ENCODE measurements around the gene VPS37D. TPM values are rescaled to one million over a fixed set of nuclear protein-coding genes. Genes with fewer than 3 reads are reported as not detected.

Gene VPS37D
- total and polyA plus RNA-seq, 7 donors: 0.18 to 1.1 (median 0.67) TPM

DNA sequence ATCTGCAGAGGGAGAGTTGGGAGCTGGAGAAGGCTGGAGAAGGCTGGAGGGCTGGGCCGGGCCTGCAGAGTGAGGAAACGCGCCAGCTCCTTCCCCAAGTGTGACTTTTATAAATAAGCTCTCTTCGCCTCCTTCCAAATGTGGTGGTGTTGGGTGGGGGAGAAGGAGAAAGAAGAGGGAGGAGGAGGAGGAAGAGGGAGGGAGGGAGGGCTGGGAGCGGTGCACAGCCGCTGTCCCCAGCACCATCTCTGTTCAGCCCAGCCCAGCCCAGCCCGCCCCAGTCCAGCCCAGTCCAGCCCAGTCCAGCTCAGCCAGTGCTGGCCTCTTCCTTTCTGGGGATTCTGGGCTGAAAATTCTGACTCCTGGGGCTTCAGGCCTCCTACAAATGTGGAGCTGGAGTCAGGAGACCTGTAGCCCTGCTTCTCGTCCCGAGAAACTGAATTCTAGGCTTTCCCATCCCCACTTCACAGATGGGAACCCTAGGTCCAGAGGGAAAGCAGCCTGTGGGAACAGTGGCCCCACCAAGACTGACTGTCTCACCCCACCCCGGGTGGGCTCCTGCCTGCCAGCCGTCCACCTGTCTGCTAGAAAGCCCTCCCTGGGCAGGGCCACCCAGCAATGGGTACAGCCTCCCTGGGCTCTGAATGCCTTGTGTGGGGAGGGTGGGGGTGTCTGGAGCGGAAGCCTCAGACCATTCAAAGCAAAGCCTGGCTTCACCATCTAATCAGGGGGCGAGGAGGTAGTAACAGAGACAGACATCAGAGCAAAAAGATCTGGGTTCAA lies 49.6 kb downstream of the VPS37D start:
- WGBS, 3 donors: 77 to 81% (median 79%) methylated on average over 13 of the region's 13 CpGs
- intact Hi-C loops (cut with DNase I): loop anchor here in 1 of 2 donors (5.0 kb wide), 1 partner anchor 35 kb away; the partner anchor contains the start of genes BUD23 and DNAJC30
- Histone ChIP-seq H3K4me3 (no peak overlapping the region), H3K9me3 (no peaks in the 10 kb centered on the region), H3K27me3 (ENCODE audit: insufficient read depth in 3 of 3, low read length in 2 of 3) (no peaks in the 10 kb centered on the region), H3K27ac (no peak overlapping the region), H3K36me3 (ENCODE audit: insufficient read depth in 1 of 2, low read depth in 1 of 2) (no peaks in the 10 kb centered on the region), H3K4me1 (peaks cover 17% of the 10 kb centered on the region)
- no peak for DNase-seq
- ATAC-seq: no peak
- TF ChIP-seq, protein P1, sequence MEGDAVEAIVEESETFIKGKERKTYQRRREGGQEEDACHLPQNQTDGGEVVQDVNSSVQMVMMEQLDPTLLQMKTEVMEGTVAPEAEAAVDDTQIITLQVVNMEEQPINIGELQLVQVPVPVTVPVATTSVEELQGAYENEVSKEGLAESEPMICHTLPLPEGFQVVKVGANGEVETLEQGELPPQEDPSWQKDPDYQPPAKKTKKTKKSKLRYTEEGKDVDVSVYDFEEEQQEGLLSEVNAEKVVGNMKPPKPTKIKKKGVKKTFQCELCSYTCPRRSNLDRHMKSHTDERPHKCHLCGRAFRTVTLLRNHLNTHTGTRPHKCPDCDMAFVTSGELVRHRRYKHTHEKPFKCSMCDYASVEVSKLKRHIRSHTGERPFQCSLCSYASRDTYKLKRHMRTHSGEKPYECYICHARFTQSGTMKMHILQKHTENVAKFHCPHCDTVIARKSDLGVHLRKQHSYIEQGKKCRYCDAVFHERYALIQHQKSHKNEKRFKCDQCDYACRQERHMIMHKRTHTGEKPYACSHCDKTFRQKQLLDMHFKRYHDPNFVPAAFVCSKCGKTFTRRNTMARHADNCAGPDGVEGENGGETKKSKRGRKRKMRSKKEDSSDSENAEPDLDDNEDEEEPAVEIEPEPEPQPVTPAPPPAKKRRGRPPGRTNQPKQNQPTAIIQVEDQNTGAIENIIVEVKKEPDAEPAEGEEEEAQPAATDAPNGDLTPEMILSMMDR (IDR thresholded peaks at IDR 0.05): no peak

DNA sequence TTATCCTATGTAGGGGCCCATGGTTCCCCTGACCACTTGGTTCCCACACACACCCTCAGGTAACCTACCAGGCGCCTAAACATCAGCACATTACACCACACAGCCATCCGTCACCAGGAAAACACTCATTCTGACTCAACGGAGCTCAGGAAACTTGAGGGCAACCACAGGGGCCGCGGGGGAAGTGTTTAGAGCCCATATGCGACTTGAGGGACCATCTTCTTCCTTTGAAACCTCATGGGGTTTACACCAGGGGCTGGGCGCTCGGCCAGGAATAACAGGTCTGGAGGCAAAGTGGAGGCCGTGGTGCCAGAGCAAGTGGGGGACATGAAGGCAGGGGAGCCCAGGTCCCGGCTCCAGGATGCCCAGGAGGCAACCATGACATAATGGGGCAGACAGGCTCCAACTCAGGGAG lies 50.4 kb downstream of the VPS37D start:
- TF ChIP-seq, protein P1 (IDR thresholded peaks at IDR 0.05): no peak
- DNase-seq (no peak), ATAC-seq (no peak)
- no peaks in the 10 kb centered on the region for H3K27me3 ChIP-seq (ENCODE audit: insufficient read depth in 3 of 3, low read length in 2 of 3)
- WGBS, 3 donors: 67 to 77% (median 75%) methylated on average over 10 of the region's 10 CpGs
- H3K4me1 ChIP-seq: peaks cover 17% of the 10 kb centered on the region
- intact Hi-C loops (cut with DNase I): loop anchor here in 1 of 2 donors (5.0 kb wide), 1 partner anchor 36 kb away; the partner anchor contains the start of genes BUD23 and DNAJC30
- H3K9me3 ChIP-seq: no peaks in the 10 kb centered on the region
- no peak overlapping the region for H3K27ac ChIP-seq
- H3K36me3 ChIP-seq (ENCODE audit: insufficient read depth in 1 of 2, low read depth in 1 of 2): no peaks in the 10 kb centered on the region
- H3K4me3 ChIP-seq: peak overlapping the region; percentile 94

DNA sequence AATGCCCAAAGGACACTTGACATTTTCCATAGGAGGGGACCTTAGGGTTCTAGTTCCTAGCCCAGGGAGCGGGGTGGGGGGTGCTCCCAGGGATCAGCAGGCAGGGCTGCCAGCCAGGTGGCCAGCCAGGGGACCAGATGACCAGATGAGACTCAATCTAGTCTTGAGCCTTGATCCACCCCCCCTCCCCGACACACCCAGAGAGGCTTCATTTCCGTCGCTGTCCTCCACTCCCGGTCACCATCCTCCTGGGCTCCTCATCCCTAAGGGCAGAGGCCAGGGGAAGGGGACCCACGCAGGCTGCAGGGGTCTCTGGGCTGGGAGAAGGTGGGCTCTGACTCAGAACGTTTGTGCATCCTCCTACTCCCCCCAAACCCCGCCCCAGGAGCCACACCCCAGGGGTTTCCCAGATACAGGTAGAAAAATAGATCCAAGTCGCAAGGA lies 50.8 kb downstream of the VPS37D start:
- H3K27ac ChIP-seq: no peak overlapping the region
- no peak for DNase-seq
- peaks cover 17% of the 10 kb centered on the region for H3K4me1 ChIP-seq
- no peaks in the 10 kb centered on the region for H3K36me3 ChIP-seq (ENCODE audit: insufficient read depth in 1 of 2, low read depth in 1 of 2)
- peak overlapping the region; percentile 94 for H3K4me3 ChIP-seq
- no peaks in the 10 kb centered on the region for H3K27me3 ChIP-seq (ENCODE audit: insufficient read depth in 3 of 3, low read length in 2 of 3)
- intact Hi-C loops (cut with DNase I): loop anchor here in 1 of 2 donors (5.0 kb wide), 1 partner anchor 36 kb away; the partner anchor contains the start of genes BUD23 and DNAJC30
- WGBS, 3 donors: 44 to 55% (median 48%) methylated on average over 9 of the region's 9 CpGs
- TF ChIP-seq, protein P1 (IDR thresholded peaks at IDR 0.05): no peak
- ATAC-seq: no peak
- no peaks in the 10 kb centered on the region for H3K9me3 ChIP-seq

DNA sequence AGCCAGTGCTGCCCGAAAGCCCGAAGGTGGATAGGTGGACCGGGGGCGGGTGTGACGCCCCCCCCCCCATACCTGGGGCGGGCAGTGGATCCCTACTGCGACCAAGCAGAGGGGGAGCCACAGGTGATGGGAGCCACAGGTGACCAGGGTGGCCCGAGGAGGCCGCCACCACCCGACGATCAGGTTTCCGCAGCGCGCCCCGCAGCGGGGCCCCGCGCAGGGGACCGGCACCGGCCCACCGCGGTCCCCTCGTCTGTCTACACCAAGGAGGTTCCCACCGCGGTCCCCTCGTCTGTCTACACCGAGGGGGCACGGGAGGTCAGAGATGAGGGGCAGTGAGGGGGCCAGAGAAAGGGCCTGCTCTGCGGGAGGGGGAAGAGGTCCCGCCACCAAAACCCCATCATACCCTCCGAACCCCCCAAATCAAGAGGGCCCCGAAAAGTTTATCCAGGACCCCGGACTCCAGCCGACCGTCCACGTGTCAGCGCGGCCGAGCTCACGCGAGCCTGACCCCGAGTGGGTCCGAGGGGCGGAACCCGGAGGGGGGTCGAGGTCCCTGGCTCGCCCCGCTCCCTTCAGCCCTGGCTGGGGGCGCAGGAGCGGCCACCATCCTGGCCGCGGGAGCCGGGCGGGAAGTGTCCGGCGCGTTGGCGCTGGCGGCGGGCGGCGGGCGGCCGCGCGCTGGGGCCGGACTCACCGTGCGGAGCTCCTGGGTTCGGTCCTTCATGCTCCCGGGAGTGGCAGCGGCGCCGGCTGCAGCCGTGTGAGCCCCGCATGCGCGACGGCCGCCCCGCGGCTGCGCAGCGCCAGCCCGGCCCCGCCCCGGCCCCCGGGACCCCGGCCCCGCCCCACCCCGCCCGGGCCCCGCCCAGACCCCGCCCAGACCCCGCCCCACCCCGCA lies 51.5 kb downstream of the VPS37D start, which contains the start of gene STX1A:
STX1A (minus strand) TSS at position 765 of the 901 bp plus-strand sequence; CDS start at position 727, 38 bp downstream.
- intact Hi-C loops (cut with DNase I): loop anchor here in 1 of 2 donors (5.0 kb wide), 1 partner anchor 37 kb away; the partner anchor contains the start of genes BUD23 and DNAJC30
- TF ChIP-seq, protein P1 (IDR thresholded peaks at IDR 0.05): no peak
- H3K4me3 ChIP-seq: peak within 1 kb of the TSS; percentile 94
- no peaks in the 10 kb centered on the region for H3K27me3 ChIP-seq (ENCODE audit: insufficient read depth in 3 of 3, low read length in 2 of 3)
- H3K27ac ChIP-seq: no peak within 1 kb of the TSS
- no peaks in the 10 kb centered on the region for H3K9me3 ChIP-seq
- peak; percentile 72 to 86 for DNase-seq
- peaks cover 17% of the 10 kb centered on the region for H3K4me1 ChIP-seq
- H3K36me3 ChIP-seq (ENCODE audit: insufficient read depth in 1 of 2, low read depth in 1 of 2): no peaks in the 10 kb centered on the region
- ATAC-seq: peak; percentile 83 to 85 (median 84)
- WGBS, 3 donors: 0 to 2% (median 1%) methylated on average over 19 to 96 of the region's 96 CpGs

Data from psoas muscle (tissue), 8 donors.